H1 (cell line): ENCODE data around the gene LIG1.

Experiments
- GTF2F1 ChIP-seq: IDR thresholded peaks from 2 replicates; pipeline ENCODE4 v1.6.1; 2012; ENCODE audit warnings: low read depth, low read length, improper control_type of control experiment, borderline replicate concordance
- POLR2AphosphoS5 ChIP-seq: IDR thresholded peaks from 2 replicates; pipeline ENCODE4 v1.6.1; 2011; ENCODE audit warnings: low read depth, low read length
- SIN3A ChIP-seq, 2 experiments: IDR thresholded peaks in 1 of 2; conservative IDR thresholded peaks in 1 of 2; 2 replicates each; pipeline ENCODE4 v1.6.1; 2011 to 2012; ENCODE audit warnings: low read length in 2 of 2, improper control_type of control experiment in 1 of 2, low read depth in 1 of 2, mild to moderate bottlenecking in 1 of 2

GRCh38 chr19:48121909-48122371, 48.2 kb downstream of the LIG1 start:
- TF ChIP-seq SIN3A (conservative IDR thresholded peaks at IDR 0.05 in 1 of 2, IDR thresholded peaks at IDR 0.05 in 1 of 2; ENCODE audit: low read depth in 1 of 2, low read length in 2 of 2) (no peak), GTF2F1 (no peak), POLR2AphosphoS5 (no peak)
